Panc1 (cell line): ENCODE results near the gene BTBD17. TPM values are rescaled to one million over a fixed set of nuclear protein-coding genes. Genes with fewer than 3 reads are reported as not detected.

Experiments used
- ATAC-seq: fragments of 200-7000 bp; cut with Tn5 transposase; 2 replicates; pipeline ENCODE4 v1.9.1; 2020; ENCODE audit warnings: mild to moderate bottlenecking, moderate library complexity
- BruUV-seq: library from RNA; stranded (reverse); fragments of 400-500 nt; replicated peaks from 2 replicates; lab custom pipeline; 2021; lab: Mats Ljungman, UMichigan
- CTCF ChIA-PET: fragments of 300-600 bp; sonication (Branson Sonifier 250); formaldehyde crosslinking; loops from one replicate; lab custom pipeline; 2022; ENCODE audit warnings: antibody characterized with exemption; lab: Charles Lee
- POLR2A ChIA-PET: fragments of 300-600 bp; sonication (Branson Sonifier 250); formaldehyde crosslinking; loops from one replicate; lab custom pipeline; 2022; ENCODE audit warnings: antibody characterized with exemption; lab: Charles Lee
- DNase-seq: peaks from one replicate; pipeline ENCODE4 v3.0.0-alpha.2; 2010; ENCODE audit warnings: low read depth, low spot score
- H3K27ac ChIP-seq: 2 replicates; pipeline ENCODE4 v1.5.1; 2011; ENCODE audit warnings: mild to moderate bottlenecking, low read length, inconsistent platforms
- H3K27me3 ChIP-seq: fragments of 200-500 bp; sonication (Bioruptor generic); 2 replicates; pipeline ENCODE4 v1.6.0; 2014; ENCODE audit warnings: low read length, inconsistent platforms; ENCODE audit not compliant: control insufficient read depth, insufficient read depth
- H3K36me3 ChIP-seq: fragments of 200-500 bp; sonication (Bioruptor generic); 2 replicates; pipeline ENCODE4 v1.5.1; 2014; ENCODE audit warnings: inconsistent platforms, mild to moderate bottlenecking, low read length, moderate library complexity; ENCODE audit not compliant: control insufficient read depth, insufficient read depth
- H3K4me1 ChIP-seq: 2 replicates; pipeline ENCODE4 v1.5.1; 2011; ENCODE audit warnings: inconsistent platforms, mild to moderate bottlenecking, low read length, moderate library complexity; ENCODE audit not compliant: control insufficient read depth, insufficient read depth
- H3K4me3 ChIP-seq, 2 experiments: 2 replicates each; pipeline ENCODE4 v1.5.1; 2011 to 2012; ENCODE audit warnings: low read depth in 2 of 2, low read length in 2 of 2, mild to moderate bottlenecking in 2 of 2, inconsistent platforms in 1 of 2, moderate library complexity in 1 of 2
- H3K9me3 ChIP-seq: fragments of 200-500 bp; sonication (Bioruptor generic); 2 replicates; pipeline ENCODE4 v1.5.1; 2014; ENCODE audit warnings: low read depth, mild to moderate bottlenecking, inconsistent platforms, low read length, moderate library complexity; ENCODE audit not compliant: control insufficient read depth, insufficient read depth
- POLR2AphosphoS5 ChIP-seq: IDR thresholded peaks from 2 replicates; pipeline ENCODE4 v1.6.1; 2012; ENCODE audit warnings: mild to moderate bottlenecking, low read depth, low read length, moderate library complexity
- SIN3A ChIP-seq: IDR thresholded peaks from 2 replicates; pipeline ENCODE4 v1.6.1; 2012; ENCODE audit warnings: low read depth, mild to moderate bottlenecking, low read length, moderate library complexity, borderline replicate concordance; ENCODE audit not compliant: insufficient read depth
- TCF7L2 ChIP-seq: IDR thresholded peaks from 2 replicates; pipeline ENCODE4 v1.6.1; 2011; ENCODE audit warnings: mild to moderate bottlenecking, low read depth, low read length, inconsistent platforms
- in situ Hi-C: cut with HindIII; loops from 2 replicates; pipeline ENCODE4 v1.10.0; 2016; ENCODE audit warnings: low sequenced_read_pairs, low pct_unique_long_range_greater_than_20kb
- intact Hi-C: fragments of 100-400 bp; cut with micrococcal nuclease; formaldehyde crosslinking; loops from one replicate; pipeline ENCODE4 v1.10.0; 2022; ENCODE audit not compliant: unreplicated experiment
- total RNA-seq: library from RNA; stranded (reverse); gene quantifications from one replicate; pipeline ENCODE4 v1.2.1, GENCODE V29; 2021; ENCODE audit not compliant: unreplicated experiment
- TF ChIP-seq, protein P1 (sequence below): fragments of 450-650 bp; IDR thresholded peaks from 2 replicates; pipeline ENCODE4 v1.5.1; 2017; ENCODE audit warnings: mild to moderate bottlenecking
- TF ChIP-seq, protein P2 (sequence below), 2 experiments: IDR thresholded peaks; 2 replicates each; pipeline ENCODE4 v1.6.1; 2011 to 2012; ENCODE audit warnings: low read depth in 2 of 2, control low read depth in 1 of 2, low read length in 1 of 2, mild to moderate bottlenecking in 1 of 2, moderate library complexity in 1 of 2; ENCODE audit not compliant: insufficient read depth in 1 of 2

The BTBD17 gene
- total RNA-seq, 1 experiment from 2014 or later, result not detected

DNA sequence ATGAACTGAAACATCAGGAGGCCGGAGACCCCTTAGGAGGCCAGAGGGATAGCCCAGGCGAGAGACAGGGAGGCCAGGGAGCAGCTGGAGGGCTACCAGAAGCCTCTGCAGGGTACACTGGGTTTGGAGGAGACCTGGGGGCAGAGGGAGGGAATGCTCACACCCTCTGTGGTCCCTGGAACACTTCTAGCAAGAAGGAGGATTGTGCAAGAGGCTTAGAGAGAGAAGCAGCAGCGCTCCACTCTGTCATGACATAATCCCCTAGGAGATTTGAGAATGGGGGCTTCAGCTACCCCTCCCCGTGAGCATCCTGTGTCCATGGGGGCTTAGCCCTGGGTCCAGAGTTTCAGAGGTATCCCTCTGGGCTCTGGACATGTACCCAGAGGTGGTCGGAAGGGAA lies 21.5 kb upstream of the BTBD17 start:
- Histone ChIP-seq H3K4me3 (no peak overlapping the region), H3K27me3 (no peaks in the 10 kb centered on the region), H3K36me3 (no peaks in the 10 kb centered on the region), H3K9me3 (no peaks in the 10 kb centered on the region), H3K27ac (no peak overlapping the region), H3K4me1 (peaks cover 10% of the 10 kb centered on the region)
- TF ChIP-seq, protein P1, sequence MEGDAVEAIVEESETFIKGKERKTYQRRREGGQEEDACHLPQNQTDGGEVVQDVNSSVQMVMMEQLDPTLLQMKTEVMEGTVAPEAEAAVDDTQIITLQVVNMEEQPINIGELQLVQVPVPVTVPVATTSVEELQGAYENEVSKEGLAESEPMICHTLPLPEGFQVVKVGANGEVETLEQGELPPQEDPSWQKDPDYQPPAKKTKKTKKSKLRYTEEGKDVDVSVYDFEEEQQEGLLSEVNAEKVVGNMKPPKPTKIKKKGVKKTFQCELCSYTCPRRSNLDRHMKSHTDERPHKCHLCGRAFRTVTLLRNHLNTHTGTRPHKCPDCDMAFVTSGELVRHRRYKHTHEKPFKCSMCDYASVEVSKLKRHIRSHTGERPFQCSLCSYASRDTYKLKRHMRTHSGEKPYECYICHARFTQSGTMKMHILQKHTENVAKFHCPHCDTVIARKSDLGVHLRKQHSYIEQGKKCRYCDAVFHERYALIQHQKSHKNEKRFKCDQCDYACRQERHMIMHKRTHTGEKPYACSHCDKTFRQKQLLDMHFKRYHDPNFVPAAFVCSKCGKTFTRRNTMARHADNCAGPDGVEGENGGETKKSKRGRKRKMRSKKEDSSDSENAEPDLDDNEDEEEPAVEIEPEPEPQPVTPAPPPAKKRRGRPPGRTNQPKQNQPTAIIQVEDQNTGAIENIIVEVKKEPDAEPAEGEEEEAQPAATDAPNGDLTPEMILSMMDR, result no peak
- no peak for TF ChIP-seq SIN3A
- ATAC-seq, result no peak
- ChIA-PET POLR2A (no interaction called here), CTCF (no interaction called here)
- no TSS peak for BruUV-seq
- no peak for DNase-seq
- in situ Hi-C loops, result no loop called here
- intact Hi-C loops, result no loop called here

DNA sequence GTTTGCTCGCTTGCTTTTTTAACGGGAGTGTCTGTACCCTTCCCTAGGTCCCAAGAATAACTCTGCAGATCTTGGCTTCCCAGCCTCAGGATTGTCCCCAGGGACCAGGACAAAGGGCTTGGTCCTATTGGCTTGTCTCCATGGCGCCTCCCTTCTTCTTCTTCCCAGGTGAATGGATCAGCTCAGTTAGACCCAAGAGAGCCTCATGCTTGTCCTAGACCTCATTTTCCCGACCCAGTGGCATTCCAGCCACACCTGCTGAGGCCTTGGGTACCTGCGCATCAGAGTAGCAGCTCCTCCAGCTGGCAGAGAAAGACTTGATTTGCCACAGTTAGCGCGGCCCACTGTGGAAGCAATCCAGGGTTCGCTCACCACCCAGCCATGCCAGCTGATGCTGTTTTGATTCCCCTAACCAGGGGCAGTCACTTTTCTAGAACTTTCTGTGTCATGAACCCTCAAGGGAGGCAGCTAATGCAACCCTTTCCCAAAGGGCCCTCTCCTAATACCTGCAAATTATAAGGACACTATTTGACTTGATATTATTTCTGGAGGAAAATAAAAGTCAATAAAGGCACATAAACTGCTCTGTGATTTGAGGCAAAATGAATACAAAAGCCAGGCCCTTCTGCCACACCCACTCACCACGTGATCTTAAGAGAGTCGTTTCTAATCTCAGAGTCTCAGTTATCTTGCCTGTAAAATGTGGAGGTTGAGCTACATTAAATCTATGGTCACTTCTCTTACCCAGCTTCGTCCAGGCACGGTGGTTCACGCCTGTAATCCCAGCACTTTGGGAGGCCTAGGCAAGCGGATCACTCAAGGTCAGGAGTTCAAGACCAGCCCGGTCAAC lies 19.5 kb upstream of the BTBD17 start:
- H3K27ac ChIP-seq, result no peak overlapping the region
- peaks cover 10% of the 10 kb centered on the region for H3K4me1 ChIP-seq
- peaks cover 3% of the 10 kb centered on the region; the same call in 1 of the 2 replicates for H3K27me3 ChIP-seq
- no peaks in the 10 kb centered on the region for H3K9me3 ChIP-seq
- no peak for TF ChIP-seq POLR2AphosphoS5
- no peak for TF ChIP-seq TCF7L2
- TF ChIP-seq, protein P1, result no peak
- TF ChIP-seq SIN3A, result no peak
- TF ChIP-seq, protein P2, sequence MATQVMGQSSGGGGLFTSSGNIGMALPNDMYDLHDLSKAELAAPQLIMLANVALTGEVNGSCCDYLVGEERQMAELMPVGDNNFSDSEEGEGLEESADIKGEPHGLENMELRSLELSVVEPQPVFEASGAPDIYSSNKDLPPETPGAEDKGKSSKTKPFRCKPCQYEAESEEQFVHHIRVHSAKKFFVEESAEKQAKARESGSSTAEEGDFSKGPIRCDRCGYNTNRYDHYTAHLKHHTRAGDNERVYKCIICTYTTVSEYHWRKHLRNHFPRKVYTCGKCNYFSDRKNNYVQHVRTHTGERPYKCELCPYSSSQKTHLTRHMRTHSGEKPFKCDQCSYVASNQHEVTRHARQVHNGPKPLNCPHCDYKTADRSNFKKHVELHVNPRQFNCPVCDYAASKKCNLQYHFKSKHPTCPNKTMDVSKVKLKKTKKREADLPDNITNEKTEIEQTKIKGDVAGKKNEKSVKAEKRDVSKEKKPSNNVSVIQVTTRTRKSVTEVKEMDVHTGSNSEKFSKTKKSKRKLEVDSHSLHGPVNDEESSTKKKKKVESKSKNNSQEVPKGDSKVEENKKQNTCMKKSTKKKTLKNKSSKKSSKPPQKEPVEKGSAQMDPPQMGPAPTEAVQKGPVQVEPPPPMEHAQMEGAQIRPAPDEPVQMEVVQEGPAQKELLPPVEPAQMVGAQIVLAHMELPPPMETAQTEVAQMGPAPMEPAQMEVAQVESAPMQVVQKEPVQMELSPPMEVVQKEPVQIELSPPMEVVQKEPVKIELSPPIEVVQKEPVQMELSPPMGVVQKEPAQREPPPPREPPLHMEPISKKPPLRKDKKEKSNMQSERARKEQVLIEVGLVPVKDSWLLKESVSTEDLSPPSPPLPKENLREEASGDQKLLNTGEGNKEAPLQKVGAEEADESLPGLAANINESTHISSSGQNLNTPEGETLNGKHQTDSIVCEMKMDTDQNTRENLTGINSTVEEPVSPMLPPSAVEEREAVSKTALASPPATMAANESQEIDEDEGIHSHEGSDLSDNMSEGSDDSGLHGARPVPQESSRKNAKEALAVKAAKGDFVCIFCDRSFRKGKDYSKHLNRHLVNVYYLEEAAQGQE (IDR thresholded peaks at IDR 0.05; ENCODE audit: insufficient read depth in 1 of 2, low read depth in 2 of 2, low read length in 1 of 2), result no peak
- ChIA-PET CTCF (interaction anchor here (0.8 to 4.7 kb wide), 3 partner anchors 13 to 110 kb away, joined by 3 to 62 read pairs (median 3); no protein-coding TSS in a partner anchor), POLR2A (no interaction called here)
- in situ Hi-C loops, result no loop called here
- no peak; the same call in 1 of the 2 replicates for ATAC-seq
- no peak for DNase-seq
- intact Hi-C loops, result no loop called here
- H3K4me3 ChIP-seq, result no peak overlapping the region
- no peaks in the 10 kb centered on the region for H3K36me3 ChIP-seq
- no TSS peak for BruUV-seq
